Karpas-422 (cell line): ENCODE data around the gene ADK. TPM values are rescaled to one million over a fixed set of nuclear protein-coding genes. Genes with fewer than 3 reads are reported as not detected.

Experiments
- DNase-seq: peaks from one replicate; pipeline ENCODE4 v3.0.0-alpha.2; 2015
- H2AFZ ChIP-seq: fragments of 200-600 bp; sonication (generic); 2 replicates; pipeline ENCODE4 v1.6.1; 2014; ENCODE audit warnings: antibody characterized with exemption, low read length, mixed read lengths
- H3K27ac ChIP-seq: fragments of 200-600 bp; sonication (generic); 2 replicates; pipeline ENCODE4 v1.5.1; 2014; ENCODE audit warnings: mild to moderate bottlenecking, low read length, moderate library complexity
- H3K27me3 ChIP-seq: fragments of 200-600 bp; sonication (generic); 2 replicates; pipeline ENCODE4 v1.6.1; 2014; ENCODE audit warnings: low read length, mixed read lengths
- H3K36me3 ChIP-seq: fragments of 200-600 bp; sonication (generic); 2 replicates; pipeline ENCODE4 v1.6.1; 2014; ENCODE audit warnings: low read length, mixed read lengths; ENCODE audit not compliant: insufficient read depth
- H3K4me1 ChIP-seq: fragments of 200-600 bp; sonication (generic); 2 replicates; pipeline ENCODE4 v1.6.1; 2014; ENCODE audit warnings: mild to moderate bottlenecking, low read length, mixed read lengths
- H3K4me2 ChIP-seq: fragments of 200-600 bp; sonication (generic); 2 replicates; pipeline ENCODE4 v1.6.1; 2014; ENCODE audit warnings: low read length, low read depth, mild to moderate bottlenecking; ENCODE audit not compliant: poor library complexity, severe bottlenecking
- H3K4me3 ChIP-seq: fragments of 200-600 bp; sonication (generic); 2 replicates; pipeline ENCODE4 v1.5.1; 2014; ENCODE audit warnings: mild to moderate bottlenecking, antibody characterized with exemption, low read length, mixed read lengths
- H3K79me2 ChIP-seq: fragments of 200-600 bp; sonication (generic); 2 replicates; pipeline ENCODE4 v1.6.1; 2014; ENCODE audit warnings: mild to moderate bottlenecking, low read length, mixed read lengths
- H3K9ac ChIP-seq: fragments of 200-600 bp; sonication (generic); 2 replicates; pipeline ENCODE4 v1.6.0; 2014; ENCODE audit warnings: low read length
- H3K9me2 ChIP-seq: fragments of 200-600 bp; sonication (generic), shearing (Covaris generic); replicated peaks from 2 replicates; pipeline ENCODE4 v1.6.0; 2014; ENCODE audit warnings: mild to moderate bottlenecking, low read length, moderate library complexity; ENCODE audit not compliant: insufficient read depth
- H3K9me3 ChIP-seq: fragments of 300-700, 200-600 bp; sonication (generic); 2 replicates; pipeline ENCODE4 v1.6.1; 2014; ENCODE audit warnings: low read length, mixed read lengths
- H4K20me1 ChIP-seq: fragments of 200-600 bp; sonication (generic); 2 replicates; pipeline ENCODE4 v1.6.1; 2014; ENCODE audit warnings: mild to moderate bottlenecking, antibody characterized with exemption, low read length, low read depth; ENCODE audit not compliant: insufficient read depth
- total RNA-seq: library from RNA; depleted of rRNA; stranded (reverse); fragments of >200 nt; shearing (Covaris generic); gene quantifications from 2 replicates; pipeline ENCODE4 v1.2.3, GENCODE V29; 2014; ENCODE audit warnings: low replicate concordance

ADK gene
- total RNA-seq, 1 experiment from 2014 or later, result 41.4 TPM

- Histone ChIP-seq H3K9ac (no peak overlapping the region), H3K4me3 (no peak overlapping the region), H3K27ac (no peak overlapping the region), H3K4me2 (no peak overlapping the region), H3K36me3 (no peaks in the 10 kb centered on the region), H3K4me1 (peaks cover 40% of the 10 kb centered on the region), H3K9me2 (no peaks in the 10 kb centered on the region), H2AFZ (no peak overlapping the region), H4K20me1 (peaks cover 28% of the 10 kb centered on the region), H3K9me3 (no peaks in the 10 kb centered on the region), H3K79me2 (peaks cover 9% of the 10 kb centered on the region; the same call in 1 of the 2 replicates), H3K27me3 (0 out of 2 replicates have a peak, but pooled peaks cover 2% of the 10 kb centered on the region)
- no peak for DNase-seq
These were observed 13.9 kb downstream of the ADK start for GRCh38 chr10:74164716-74165529.

- no peak for DNase-seq
- peaks cover 9% of the 10 kb centered on the region; the same call in 1 of the 2 replicates for H3K79me2 ChIP-seq
- H3K4me1 ChIP-seq, result peaks cover 40% of the 10 kb centered on the region
- no peaks in the 10 kb centered on the region for H3K9me2 ChIP-seq
- no peak overlapping the region for H2AFZ ChIP-seq
- no peak overlapping the region for H3K4me2 ChIP-seq
- no peak overlapping the region for H3K27ac ChIP-seq
- H3K36me3 ChIP-seq, result no peaks in the 10 kb centered on the region
- H3K9ac ChIP-seq, result no peak overlapping the region
- 0 out of 2 replicates have a peak, but pooled peaks cover 2% of the 10 kb centered on the region for H3K27me3 ChIP-seq
- H3K9me3 ChIP-seq, result no peaks in the 10 kb centered on the region
- no peak overlapping the region for H3K4me3 ChIP-seq
- peaks cover 28% of the 10 kb centered on the region for H4K20me1 ChIP-seq
These were observed 14.5 kb downstream of the ADK start for GRCh38 chr10:74165530-74165901.

GRCh38 chr10:74167443-74167842 lies 16.4 kb downstream of the ADK start:
- Histone ChIP-seq H3K9ac (no peak overlapping the region), H2AFZ (no peak overlapping the region), H3K27me3 (0 out of 2 replicates have a peak, but pooled peaks cover 2% of the 10 kb centered on the region), H3K4me3 (no peak overlapping the region), H3K4me2 (no peak overlapping the region), H3K36me3 (no peaks in the 10 kb centered on the region), H3K79me2 (peaks cover 9% of the 10 kb centered on the region; the same call in 1 of the 2 replicates), H3K9me3 (no peaks in the 10 kb centered on the region), H3K9me2 (no peaks in the 10 kb centered on the region), H3K4me1 (peaks cover 50% of the 10 kb centered on the region), H4K20me1 (peaks cover 28% of the 10 kb centered on the region), H3K27ac (no peak overlapping the region)
- DNase-seq, result no peak

GRCh38 chr10:74171625-74172024 lies 20.6 kb downstream of the ADK start:
- Histone ChIP-seq H3K9me2 (no peaks in the 10 kb centered on the region), H2AFZ (no peak overlapping the region), H3K4me2 (peak overlapping the region; percentile 20), H3K79me2 (peaks cover 6% of the 10 kb centered on the region; the same call in 1 of the 2 replicates), H3K9ac (no peak overlapping the region), H4K20me1 (peaks cover 7% of the 10 kb centered on the region), H3K9me3 (no peaks in the 10 kb centered on the region), H3K36me3 (no peaks in the 10 kb centered on the region), H3K4me1 (peaks cover 38% of the 10 kb centered on the region), H3K27ac (no peak overlapping the region), H3K27me3 (no peaks in the 10 kb centered on the region), H3K4me3 (no peak overlapping the region)
- DNase-seq, result no peak

GRCh38 chr10:74174521-74174920 lies 23.5 kb downstream of the ADK start:
- Histone ChIP-seq H3K9ac (no peak overlapping the region), H3K4me3 (no peak overlapping the region), H2AFZ (no peak overlapping the region), H3K79me2 (peaks cover 28% of the 10 kb centered on the region), H3K9me3 (no peaks in the 10 kb centered on the region), H3K4me2 (no peak overlapping the region), H3K4me1 (peaks cover 38% of the 10 kb centered on the region), H3K9me2 (no peaks in the 10 kb centered on the region), H4K20me1 (no peaks in the 10 kb centered on the region), H3K27ac (no peak overlapping the region), H3K36me3 (no peaks in the 10 kb centered on the region), H3K27me3 (no peaks in the 10 kb centered on the region)
- no peak for DNase-seq

- peak overlapping the region; percentile 96 for H3K4me3 ChIP-seq
- H3K4me1 ChIP-seq, result peaks cover 41% of the 10 kb centered on the region
- peak overlapping the region; percentile 84 for H2AFZ ChIP-seq
- H3K4me2 ChIP-seq, result peak overlapping the region; percentile 79
- peak overlapping the region; percentile 95 for H3K9ac ChIP-seq
- H3K27ac ChIP-seq, result peak overlapping the region; percentile 71
- no peak for DNase-seq
- H3K9me2 ChIP-seq, result no peaks in the 10 kb centered on the region
- peaks cover 39% of the 10 kb centered on the region for H3K79me2 ChIP-seq
- H4K20me1 ChIP-seq, result no peaks in the 10 kb centered on the region
- H3K36me3 ChIP-seq, result no peaks in the 10 kb centered on the region
- no peaks in the 10 kb centered on the region for H3K27me3 ChIP-seq
- H3K9me3 ChIP-seq, result no peaks in the 10 kb centered on the region
These were observed 24.7 kb downstream of the ADK start for GRCh38 chr10:74175510-74176379.

GRCh38 chr10:74176380-74177139 lies 25.5 kb downstream of the ADK start:
- peak; percentile 99 for DNase-seq
- peak overlapping the region; percentile 95 for H3K9ac ChIP-seq
- H3K4me1 ChIP-seq, result peaks cover 40% of the 10 kb centered on the region
- H3K4me3 ChIP-seq, result peak overlapping the region; percentile 96
- H4K20me1 ChIP-seq, result no peaks in the 10 kb centered on the region
- H3K9me3 ChIP-seq, result no peaks in the 10 kb centered on the region
- no peaks in the 10 kb centered on the region for H3K27me3 ChIP-seq
- peak overlapping the region; percentile 84 for H2AFZ ChIP-seq
- H3K27ac ChIP-seq, result peak overlapping the region; percentile 71
- H3K79me2 ChIP-seq, result peaks cover 47% of the 10 kb centered on the region
- peak overlapping the region; percentile 79 for H3K4me2 ChIP-seq
- no peaks in the 10 kb centered on the region for H3K36me3 ChIP-seq
- H3K9me2 ChIP-seq, result no peaks in the 10 kb centered on the region
